ENCODE measurements around the gene SPTAN1.
"Not testable (repeated sequence)": the region's sequence is repeated elsewhere in the genome, so short reads cannot be mapped to it uniquely, and the experiment has no call there.

SPTAN1 gene

GRCh38 chr9:128552744-128553440 lies 505 bp downstream of the SPTAN1 start:
- DNase-seq (ENCODE audit: low spot score): peak; percentile 56

DNA sequence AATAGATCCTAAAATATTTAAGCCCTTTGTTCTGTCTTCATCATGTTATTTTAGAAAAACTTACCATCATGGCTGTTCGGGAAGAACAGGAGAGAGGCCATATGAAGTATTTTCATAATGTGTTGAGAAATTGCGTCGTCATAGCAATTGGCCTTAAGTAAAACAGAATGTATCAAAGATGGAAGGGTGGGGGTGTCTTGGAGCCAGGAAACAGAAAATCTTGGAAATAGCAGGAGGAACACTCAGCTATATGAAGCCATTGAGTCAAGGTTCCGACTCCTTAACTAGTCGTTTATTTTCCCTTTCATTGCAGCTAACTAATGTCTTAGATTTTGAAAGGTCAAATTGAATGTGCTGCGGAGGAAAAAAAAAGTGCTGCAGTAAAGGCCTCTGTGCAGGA lies 1.3 kb downstream of the SPTAN1 start:
- no peak for DNase-seq (ENCODE audit: low spot score)

DNA sequence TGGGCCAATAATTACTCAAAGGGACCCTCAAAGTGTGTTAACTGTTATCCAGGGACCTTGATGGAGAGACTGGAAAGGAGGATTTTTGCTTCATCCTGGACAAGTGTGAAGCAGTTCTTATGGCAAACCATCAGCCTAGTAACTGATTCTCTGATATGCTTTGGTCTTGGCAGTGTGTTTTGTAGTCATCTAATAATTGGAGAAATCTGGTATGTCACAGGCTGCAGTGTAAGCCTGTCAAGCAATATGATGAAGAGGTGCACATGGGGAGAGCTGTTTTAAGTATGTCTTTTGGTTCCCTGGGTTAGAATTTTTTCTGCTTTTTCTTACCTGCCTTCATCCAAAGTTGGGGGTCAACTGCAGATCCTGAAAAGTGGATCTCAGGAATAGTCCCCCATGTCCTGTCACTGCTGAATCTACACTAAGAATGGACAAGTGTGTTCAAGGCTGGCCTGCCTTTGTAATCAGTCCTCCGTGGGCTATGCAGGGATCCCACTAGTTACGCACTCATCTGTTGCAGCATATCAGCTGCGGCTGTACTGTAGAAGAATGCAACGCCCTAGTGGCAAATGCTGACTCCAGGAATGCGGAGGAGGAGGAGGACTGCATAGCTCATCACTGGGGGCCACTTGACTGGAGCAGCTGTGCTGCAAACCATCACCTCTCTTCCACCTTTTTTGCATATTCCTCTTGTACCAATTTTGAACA lies 1.9 kb downstream of the SPTAN1 start:
- DNase-seq (ENCODE audit: low spot score): peak; percentile 50

- no peak for DNase-seq (ENCODE audit: low spot score)
Observed at GRCh38 chr9:128555180-128555721, 2.9 kb downstream of the SPTAN1 start.

DNA sequence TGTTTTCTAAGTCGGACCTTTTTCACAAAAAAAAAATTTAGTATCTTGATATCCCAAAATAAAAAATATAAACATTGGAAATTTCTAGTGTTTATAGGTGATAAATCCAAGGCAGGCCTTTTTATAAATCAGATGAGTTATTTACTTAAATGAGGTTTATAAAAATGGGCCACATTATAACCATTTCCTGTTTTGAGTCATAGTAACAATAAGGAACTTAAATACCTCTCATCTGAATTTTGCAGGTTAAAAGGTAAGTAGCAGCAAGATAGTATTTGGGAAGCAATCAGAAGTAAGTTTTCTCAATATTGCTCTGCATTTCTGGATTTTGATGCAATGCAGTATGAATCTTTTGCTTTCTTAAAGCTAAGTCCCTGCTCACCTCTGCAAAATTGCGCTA lies 3.9 kb downstream of the SPTAN1 start:
- DNase-seq (ENCODE audit: low spot score): no peak

DNA sequence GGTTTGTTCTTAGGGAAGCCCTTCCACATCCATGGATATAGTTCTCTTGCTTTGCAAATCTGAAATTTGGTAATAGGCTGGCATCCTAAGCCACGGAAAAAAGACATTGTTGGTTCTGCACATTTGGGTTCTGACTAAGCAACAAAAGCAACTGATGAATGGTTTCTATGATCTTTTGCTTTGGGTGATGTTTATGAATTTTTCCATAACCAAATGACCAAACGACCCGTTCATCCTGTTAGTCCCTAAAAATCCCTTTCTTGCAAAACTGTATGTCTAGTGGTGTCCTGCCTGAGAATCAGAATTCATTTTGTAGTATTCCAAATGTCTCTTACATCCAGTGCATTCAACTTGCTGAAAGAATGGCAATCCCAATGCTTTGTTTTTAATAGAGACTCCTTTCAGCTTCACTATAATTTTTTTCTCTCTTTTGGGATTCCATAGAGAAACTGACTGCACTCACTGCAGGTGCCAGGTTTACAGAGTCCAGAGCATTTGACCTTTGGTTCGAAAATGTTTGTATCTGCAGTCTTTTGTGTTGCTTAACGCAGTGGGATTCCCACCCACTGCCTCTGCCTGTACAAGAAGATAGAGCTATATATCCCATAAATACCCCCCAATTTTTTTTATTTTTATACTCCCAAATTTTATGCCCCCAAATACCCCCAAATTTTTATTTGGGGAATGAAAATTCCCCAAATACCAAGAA lies 4.7 kb downstream of the SPTAN1 start:
- no peak for DNase-seq (ENCODE audit: low spot score)

- DNase-seq (ENCODE audit: low spot score): no peak
Observed at GRCh38 chr9:128558431-128559310, 6.3 kb downstream of the SPTAN1 start.

GRCh38 chr9:128565578-128565977 lies 13.2 kb downstream of the SPTAN1 start:
- no peak for DNase-seq (ENCODE audit: low spot score)

- no peak for DNase-seq (ENCODE audit: low spot score)
Observed at GRCh38 chr9:128568470-128569078, 16.2 kb downstream of the SPTAN1 start.

- no peak for DNase-seq (ENCODE audit: low spot score)
Observed at GRCh38 chr9:128575469-128575868, 23.1 kb downstream of the SPTAN1 start.

- no peak for DNase-seq (ENCODE audit: low spot score)
Observed at GRCh38 chr9:128575916-128576315, 23.5 kb downstream of the SPTAN1 start.

- no peak for DNase-seq (ENCODE audit: low spot score)
Observed at GRCh38 chr9:128577206-128577605, 24.8 kb downstream of the SPTAN1 start.

- no peak for DNase-seq (ENCODE audit: low spot score)
Observed at GRCh38 chr9:128579194-128579593, 26.8 kb downstream of the SPTAN1 start.

GRCh38 chr9:128580731-128581130 lies 28.3 kb downstream of the SPTAN1 start:
- DNase-seq (ENCODE audit: low spot score): no peak

GRCh38 chr9:128585155-128585554 lies 32.8 kb downstream of the SPTAN1 start:
- not testable (repeated sequence) for DNase-seq (ENCODE audit: low spot score)

- DNase-seq (ENCODE audit: low spot score): not testable (repeated sequence)
Observed at GRCh38 chr9:128586934-128587333, 34.5 kb downstream of the SPTAN1 start.

- DNase-seq (ENCODE audit: low spot score): no peak
Observed at GRCh38 chr9:128587453-128587852, 35.1 kb downstream of the SPTAN1 start.

- DNase-seq (ENCODE audit: low spot score): no peak
Observed at GRCh38 chr9:128588581-128589233, 36.3 kb downstream of the SPTAN1 start.

GRCh38 chr9:128593039-128593438 lies 40.7 kb downstream of the SPTAN1 start:
- no peak for DNase-seq (ENCODE audit: low spot score)

GRCh38 chr9:128593856-128594255 lies 41.5 kb downstream of the SPTAN1 start:
- no peak for DNase-seq (ENCODE audit: low spot score)

DNA sequence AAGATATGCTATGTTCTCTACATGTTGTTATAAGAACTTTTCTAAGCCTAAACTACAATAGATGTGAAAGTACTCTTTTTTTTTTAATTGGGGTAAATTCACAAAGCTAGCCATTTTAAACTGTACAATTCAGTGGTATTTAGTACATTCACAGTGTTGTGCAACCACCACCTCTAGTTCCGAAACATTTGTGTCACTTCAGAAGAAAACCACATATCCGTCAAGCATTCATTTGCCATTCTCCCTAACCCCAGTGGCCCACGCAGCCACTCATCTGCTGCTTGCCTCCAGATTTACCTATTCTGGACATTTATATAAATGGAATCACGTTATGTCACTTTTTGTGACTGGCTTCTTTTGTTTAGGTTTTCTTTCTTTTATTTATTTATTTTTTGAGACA lies 43.1 kb downstream of the SPTAN1 start:
- DNase-seq (ENCODE audit: low spot score): no peak
